Activated gamma-delta T cell treated with Interleukin-2 at 50 U/mL for 16 hours (primary cell): ENCODE measurements around the gene ZNF689.
A peak's percentile ranks its signal among the peaks of the same experiment; 100 is the strongest.

Experiments
- DNase-seq: peaks from one replicate; pipeline ENCODE4 v3.0.0-alpha.2; 2020

The ZNF689 gene

DNA sequence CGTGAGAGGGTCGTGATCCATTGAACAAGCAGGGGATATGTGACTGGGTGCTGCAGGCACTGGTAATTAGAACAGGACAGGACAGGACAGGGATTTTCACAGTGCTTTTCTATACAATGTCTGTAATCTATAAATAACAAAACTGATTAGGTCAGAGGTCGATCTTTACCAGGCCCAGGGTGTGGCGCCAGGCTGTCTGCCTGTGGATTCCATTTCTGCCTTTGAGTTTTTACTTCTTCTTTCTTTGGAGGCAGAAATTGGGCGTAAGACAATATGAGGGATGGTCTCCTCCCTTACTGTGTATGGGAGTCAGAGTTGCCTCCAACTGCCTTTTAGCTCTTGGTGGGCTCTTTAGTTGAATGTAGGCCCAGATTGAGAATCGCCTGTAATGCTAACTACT lies 50.5 kb downstream of the ZNF689 start:
- no peak for DNase-seq

DNA sequence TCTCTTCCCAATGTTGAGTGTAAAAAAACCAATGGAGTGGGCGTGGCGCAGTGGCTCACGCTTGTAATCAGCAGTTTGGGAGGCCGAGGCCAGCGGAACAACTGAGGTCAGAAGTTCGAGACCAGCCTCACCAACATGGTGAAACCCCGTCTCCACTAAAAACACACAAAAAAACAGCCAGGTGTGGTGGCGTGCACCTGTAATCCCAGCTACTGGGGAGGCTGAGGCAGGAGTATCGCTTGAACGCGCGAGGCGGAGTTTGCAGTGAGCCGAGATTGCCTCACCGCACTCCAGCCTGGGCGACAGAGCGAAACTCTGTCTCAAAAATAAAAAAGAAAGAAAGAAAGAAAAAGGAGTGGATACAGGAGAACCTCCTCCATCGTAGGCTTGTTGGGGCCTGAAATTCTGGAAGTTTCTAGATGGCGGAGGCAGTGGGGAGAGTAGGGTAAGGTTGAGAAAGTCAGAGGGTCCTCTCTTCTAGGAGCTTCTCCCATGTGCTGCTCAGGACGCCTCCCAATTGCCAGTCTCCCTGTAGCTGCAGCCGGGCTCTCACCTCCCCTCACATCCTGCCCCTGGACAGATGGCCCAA lies 51.3 kb downstream of the ZNF689 start:
- DNase-seq, result no peak

DNA sequence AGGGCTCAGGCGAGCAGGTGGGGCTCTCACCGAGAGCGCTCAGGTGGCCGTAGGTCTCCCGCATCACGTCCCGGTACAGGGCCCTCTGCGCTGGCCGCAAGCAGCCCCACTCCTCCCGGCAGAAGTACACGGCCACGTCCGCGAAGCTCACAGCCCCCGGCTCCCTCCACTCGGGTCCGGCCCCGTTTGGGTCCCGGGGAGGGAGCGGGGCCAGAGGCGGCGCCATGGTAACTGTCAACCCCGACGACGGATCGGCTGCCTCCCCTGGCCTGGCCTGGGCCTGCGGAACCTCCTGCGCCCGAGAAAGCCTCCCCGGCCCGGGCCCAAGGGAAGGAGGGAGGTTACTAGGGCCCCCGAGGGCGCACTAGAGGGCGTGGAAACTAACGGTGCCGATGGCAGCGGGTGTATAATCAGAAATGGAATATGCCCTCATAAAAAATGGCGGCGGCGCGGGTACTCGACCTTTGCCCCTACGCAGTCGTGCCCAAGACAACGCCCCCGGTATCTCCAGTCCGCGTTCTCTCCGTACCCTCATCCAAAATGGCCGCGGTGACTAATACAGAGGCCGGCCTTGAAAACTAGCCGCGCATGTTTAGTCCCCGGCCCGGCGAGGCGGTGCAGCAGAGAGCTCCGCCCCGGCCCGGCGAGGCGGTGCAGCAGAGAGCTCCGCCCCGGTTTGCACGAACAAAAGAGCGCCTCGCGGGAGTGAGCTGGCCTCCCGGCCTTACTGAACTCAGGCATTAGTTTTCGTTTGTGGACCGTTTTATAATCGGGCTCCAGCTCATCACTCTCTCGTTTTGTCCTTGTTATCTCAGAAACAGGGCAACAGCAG lies 52.0 kb downstream of the ZNF689 start, which contains the start of gene ZNF764:
TSS of gene ZNF764 (minus strand) at position 418 of the 832 bp plus-strand sequence. CDS start at position 226, 192 bp downstream.
- DNase-seq, result peak; percentile 95

DNA sequence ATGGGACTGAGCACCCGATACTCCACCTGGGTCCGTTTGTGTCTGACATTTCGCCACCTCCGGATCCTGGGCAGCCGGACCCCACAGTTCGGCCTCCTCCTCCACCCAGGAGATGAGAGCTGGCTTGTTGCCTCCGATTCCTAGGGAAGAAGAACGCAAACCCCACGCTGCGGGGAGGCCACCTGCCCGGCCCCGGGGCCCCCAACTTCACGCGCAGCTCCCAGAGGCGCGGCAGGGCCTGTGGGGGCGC lies 52.6 kb downstream of the ZNF689 start:
- peak; percentile 40 for DNase-seq

DNA sequence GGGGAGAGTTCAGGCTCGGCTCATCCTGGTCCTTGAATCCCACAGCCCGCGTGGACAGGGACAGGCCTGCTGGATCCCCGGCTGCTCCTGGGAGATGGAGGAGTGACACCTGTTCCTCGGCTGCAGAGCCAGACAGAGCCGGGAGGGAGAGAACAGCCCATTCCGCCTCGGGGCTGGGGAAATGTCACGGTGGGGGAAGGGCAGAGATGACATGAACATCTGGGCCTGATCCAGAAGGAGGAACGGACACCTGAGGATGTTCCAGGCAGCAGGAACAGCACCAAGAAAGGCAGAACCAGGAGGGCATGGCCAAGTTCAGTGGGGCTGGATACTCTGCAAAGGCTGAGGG lies 54.1 kb downstream of the ZNF689 start:
- no peak for DNase-seq

DNA sequence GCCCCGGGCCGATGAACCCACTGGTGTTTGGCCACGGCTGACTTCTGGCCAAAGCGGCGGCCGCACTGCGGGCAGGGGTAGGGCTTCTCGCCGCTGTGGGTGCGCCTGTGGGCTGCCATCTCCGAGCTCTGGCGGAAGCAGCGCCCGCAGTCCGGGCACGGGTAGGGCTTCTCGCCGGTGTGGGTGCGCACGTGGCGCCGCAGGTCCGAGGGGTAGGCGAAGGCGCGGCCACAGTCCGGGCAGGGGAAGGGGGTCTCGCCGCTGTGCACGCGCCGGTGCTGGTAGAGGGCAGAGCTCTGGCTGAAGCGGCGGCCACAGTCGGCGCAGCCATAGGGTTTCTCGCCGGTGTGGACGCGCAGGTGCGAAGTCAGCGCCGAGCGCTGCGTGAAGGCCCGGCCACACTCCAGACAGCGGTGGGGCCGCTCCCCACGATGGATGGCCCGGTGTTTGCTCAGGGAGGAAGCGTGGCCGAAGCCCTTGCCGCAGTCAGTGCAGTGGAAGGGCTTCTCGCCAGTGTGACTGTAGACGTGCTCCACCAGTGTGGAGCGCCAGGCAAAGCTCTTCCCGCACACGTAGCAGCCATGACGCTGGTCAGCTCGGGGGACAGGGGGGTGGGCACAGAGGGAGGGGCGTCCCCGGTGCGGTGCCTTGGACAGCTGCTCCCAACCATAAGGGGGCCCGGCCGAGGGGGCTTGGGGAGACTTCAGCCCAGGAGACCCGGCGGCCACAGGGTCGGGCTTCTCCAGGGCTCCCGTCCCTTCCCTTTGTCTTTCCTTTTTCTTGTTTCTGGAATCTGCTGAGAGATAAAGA lies 54.7 kb downstream of the ZNF689 start:
- no peak for DNase-seq

DNA sequence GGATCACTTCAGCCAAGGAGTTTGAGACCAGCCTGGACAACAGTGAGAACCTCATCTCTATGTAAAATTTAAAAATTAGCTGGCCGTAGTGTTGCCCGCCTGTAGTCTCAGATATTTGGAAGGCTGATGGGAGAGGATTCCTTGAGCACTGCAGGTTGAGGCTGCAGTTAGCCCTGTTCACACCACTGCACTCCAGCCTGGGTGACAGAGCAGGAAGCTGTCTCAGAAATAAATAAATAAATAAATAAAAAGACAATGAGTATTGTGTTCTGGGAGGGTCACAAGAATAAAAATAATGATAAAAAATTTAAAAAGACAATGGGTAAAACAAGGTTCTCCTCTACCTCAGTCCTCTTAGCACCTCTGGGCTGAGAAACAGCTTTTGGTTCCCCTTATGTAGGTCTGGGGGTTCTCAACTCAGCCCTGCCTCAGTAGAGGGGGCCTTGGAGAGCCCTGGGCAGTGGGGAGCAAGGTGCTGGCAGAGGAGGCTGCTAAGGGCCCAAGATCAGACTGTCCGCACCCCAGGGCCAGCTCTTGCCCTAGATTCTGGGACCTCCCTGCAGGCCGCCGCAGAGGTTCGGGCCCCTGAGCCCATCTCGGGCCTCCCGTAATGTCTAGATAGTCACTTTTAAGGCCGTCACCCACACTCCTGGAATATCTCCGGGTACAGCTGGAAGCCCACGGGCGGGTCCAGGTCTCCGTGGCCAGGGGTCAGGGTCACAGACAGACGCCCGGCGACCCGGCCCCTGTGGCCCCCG lies 55.5 kb downstream of the ZNF689 start:
- DNase-seq, result no peak

DNA sequence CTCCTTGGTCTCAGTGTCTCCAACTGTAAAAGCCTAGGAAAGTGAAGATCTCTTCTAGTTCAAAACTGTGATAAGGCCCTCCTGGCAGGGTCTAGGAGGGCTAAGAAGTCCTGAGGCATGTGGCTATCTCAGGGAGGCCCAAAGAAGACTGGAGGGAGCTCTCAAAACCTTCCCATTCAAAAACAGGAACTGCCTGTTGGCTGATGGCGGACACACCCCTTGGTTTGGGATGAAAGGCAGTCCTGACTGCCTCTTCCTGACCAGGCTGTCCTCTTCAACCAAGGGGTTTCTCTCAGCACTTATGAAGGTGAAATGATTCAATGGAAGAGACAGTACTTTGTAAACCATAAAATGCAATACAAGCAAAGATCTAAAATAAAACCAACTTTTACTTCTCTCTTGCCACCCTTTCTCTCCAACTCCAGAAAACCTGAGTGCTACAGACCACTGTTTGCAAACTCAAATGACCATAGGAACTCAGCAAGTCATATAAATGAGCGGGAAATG lies 56.7 kb downstream of the ZNF689 start:
- no peak for DNase-seq

DNA sequence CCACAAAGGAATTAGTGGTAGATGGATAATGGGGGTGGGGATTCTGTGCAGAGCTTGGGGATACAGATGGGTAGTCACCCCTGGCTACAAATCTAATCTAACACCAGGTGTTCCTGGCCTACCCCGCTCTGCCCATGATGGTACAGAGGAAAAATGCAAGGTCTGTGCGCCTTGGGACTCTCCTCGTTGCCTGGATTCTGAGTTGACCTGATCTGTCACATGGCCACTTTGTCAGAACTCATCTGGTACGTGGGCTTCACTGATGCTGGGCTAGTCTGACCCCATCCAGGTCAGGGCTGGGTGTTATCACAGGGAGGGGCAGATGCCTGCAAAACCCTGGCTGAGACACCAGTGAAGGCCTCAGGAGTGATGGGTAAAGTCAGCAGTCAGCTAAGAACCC lies 57.2 kb downstream of the ZNF689 start:
- DNase-seq, result no peak
